Fibroblast of skin of left biceps (primary cell): ENCODE data around the gene FBLIM1.
"Not testable (repeated sequence)": the region's sequence is repeated elsewhere in the genome, so short reads cannot be mapped to it uniquely, and the experiment has no call there.

Source experiments
- DNase-seq, 2 experiments: peaks; one replicate each; pipeline ENCODE4 v3.0.0-alpha.2; 2013; ENCODE audit warnings: low read depth in 2 of 2

Gene FBLIM1

GRCh38 chr1:15767941-15768340 is 9.3 kb downstream of the FBLIM1 start:
- DNase-seq: no peak

- no peak for DNase-seq
These were observed 9.8 kb downstream of the FBLIM1 start for GRCh38 chr1:15768388-15768787.

- DNase-seq: no peak
These were observed 11.8 kb downstream of the FBLIM1 start for GRCh38 chr1:15770313-15770962.

GRCh38 chr1:15771836-15772515 is 13.4 kb downstream of the FBLIM1 start:
- DNase-seq: no peak

GRCh38 chr1:15775706-15776105 is 17.1 kb downstream of the FBLIM1 start:
- DNase-seq: no peak

- no peak for DNase-seq
These were observed 19.5 kb downstream of the FBLIM1 start for GRCh38 chr1:15777909-15778707.

GRCh38 chr1:15785683-15786082 is 27.1 kb downstream of the FBLIM1 start:
- no peak for DNase-seq

- DNase-seq: no peak
These were observed 28.0 kb downstream of the FBLIM1 start for GRCh38 chr1:15786581-15786980.

- no peak for DNase-seq
These were observed 30.2 kb downstream of the FBLIM1 start for GRCh38 chr1:15788624-15789301.

- no peak for DNase-seq
These were observed 37.5 kb downstream of the FBLIM1 start for GRCh38 chr1:15796086-15796462.

- DNase-seq: no peak
These were observed 39.2 kb downstream of the FBLIM1 start for GRCh38 chr1:15797614-15798390.

GRCh38 chr1:15799004-15799867 is 40.6 kb downstream of the FBLIM1 start:
- peak; percentile 87 to 89 for DNase-seq

- DNase-seq: no peak
These were observed 41.6 kb downstream of the FBLIM1 start for GRCh38 chr1:15799928-15800835.

- no peak for DNase-seq
These were observed 43.8 kb downstream of the FBLIM1 start for GRCh38 chr1:15802234-15802965.

- DNase-seq: no peak
These were observed 44.8 kb downstream of the FBLIM1 start for GRCh38 chr1:15803380-15803779.

GRCh38 chr1:15804060-15804459 is 45.5 kb downstream of the FBLIM1 start:
- DNase-seq: no peak

- DNase-seq: no peak
These were observed 48.5 kb downstream of the FBLIM1 start for GRCh38 chr1:15807121-15807520.

- not testable (repeated sequence) for DNase-seq
These were observed 49.0 kb downstream of the FBLIM1 start, which contains the start of gene UQCRHL for GRCh38 chr1:15807549-15807948. Gene UQCRHL, minus strand, starts transcription at chr1:15807649. Its CDS starts 0 bp downstream, at chr1:15807649.

GRCh38 chr1:15808955-15809354 is 50.4 kb downstream of the FBLIM1 start:
- no peak for DNase-seq
